ENCODE measurements around the gene TMEFF2.

The TMEFF2 gene

DNA sequence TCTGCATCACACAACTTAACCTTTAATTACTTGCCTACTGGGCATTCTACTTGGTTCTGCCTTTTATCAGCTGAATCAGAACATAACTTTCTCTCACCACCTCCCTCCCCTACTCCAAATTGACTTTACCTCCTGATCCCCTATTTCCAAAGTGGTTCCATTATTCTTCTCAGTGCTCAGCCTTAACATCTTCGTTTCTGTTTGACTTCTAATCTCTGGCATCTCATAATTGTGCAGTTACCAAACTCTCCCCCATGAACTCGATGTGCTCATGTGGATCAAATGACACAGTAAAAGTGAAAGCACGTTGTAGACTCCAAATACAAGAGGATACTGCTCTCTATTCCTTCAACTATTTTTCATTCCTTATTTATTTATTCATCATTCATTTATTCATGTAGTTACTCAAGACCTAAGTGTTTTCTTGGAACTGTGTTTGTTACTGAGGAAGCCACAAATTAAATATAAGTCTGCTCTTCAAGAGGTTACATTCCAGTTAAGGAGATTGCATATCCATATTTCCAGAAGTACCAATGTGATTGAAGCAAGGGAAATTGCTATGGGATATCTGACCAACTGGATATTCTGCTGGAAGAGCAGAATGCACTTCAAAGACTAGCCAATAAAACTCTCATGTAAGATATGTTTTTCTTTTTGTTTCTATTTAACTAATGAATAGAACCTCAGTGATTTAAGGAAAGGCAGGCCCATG, 158.8 kb downstream of the TMEFF2 start (continued):
- TF ChIP-seq, protein P1, sequence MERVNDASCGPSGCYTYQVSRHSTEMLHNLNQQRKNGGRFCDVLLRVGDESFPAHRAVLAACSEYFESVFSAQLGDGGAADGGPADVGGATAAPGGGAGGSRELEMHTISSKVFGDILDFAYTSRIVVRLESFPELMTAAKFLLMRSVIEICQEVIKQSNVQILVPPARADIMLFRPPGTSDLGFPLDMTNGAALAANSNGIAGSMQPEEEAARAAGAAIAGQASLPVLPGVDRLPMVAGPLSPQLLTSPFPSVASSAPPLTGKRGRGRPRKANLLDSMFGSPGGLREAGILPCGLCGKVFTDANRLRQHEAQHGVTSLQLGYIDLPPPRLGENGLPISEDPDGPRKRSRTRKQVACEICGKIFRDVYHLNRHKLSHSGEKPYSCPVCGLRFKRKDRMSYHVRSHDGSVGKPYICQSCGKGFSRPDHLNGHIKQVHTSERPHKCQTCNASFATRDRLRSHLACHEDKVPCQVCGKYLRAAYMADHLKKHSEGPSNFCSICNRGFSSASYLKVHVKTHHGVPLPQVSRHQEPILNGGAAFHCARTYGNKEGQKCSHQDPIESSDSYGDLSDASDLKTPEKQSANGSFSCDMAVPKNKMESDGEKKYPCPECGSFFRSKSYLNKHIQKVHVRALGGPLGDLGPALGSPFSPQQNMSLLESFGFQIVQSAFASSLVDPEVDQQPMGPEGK (tag by site-specific recombination; IDR thresholded peaks at IDR 0.05) = peak; percentile 37; the same call in 1 of the 2 replicates
- peak; percentile 59; the same call in 1 of the 2 replicates for TF ChIP-seq ZNF843 (tag by site-specific recombination; IDR thresholded peaks at IDR 0.05)
- TF ChIP-seq, protein P2, sequence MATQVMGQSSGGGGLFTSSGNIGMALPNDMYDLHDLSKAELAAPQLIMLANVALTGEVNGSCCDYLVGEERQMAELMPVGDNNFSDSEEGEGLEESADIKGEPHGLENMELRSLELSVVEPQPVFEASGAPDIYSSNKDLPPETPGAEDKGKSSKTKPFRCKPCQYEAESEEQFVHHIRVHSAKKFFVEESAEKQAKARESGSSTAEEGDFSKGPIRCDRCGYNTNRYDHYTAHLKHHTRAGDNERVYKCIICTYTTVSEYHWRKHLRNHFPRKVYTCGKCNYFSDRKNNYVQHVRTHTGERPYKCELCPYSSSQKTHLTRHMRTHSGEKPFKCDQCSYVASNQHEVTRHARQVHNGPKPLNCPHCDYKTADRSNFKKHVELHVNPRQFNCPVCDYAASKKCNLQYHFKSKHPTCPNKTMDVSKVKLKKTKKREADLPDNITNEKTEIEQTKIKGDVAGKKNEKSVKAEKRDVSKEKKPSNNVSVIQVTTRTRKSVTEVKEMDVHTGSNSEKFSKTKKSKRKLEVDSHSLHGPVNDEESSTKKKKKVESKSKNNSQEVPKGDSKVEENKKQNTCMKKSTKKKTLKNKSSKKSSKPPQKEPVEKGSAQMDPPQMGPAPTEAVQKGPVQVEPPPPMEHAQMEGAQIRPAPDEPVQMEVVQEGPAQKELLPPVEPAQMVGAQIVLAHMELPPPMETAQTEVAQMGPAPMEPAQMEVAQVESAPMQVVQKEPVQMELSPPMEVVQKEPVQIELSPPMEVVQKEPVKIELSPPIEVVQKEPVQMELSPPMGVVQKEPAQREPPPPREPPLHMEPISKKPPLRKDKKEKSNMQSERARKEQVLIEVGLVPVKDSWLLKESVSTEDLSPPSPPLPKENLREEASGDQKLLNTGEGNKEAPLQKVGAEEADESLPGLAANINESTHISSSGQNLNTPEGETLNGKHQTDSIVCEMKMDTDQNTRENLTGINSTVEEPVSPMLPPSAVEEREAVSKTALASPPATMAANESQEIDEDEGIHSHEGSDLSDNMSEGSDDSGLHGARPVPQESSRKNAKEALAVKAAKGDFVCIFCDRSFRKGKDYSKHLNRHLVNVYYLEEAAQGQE (tag by site-specific recombination; IDR thresholded peaks at IDR 0.05) = no peak
- no peak for TF ChIP-seq YY1 (tag by site-specific recombination; IDR thresholded peaks at IDR 0.05)
- TF ChIP-seq, protein P3, sequence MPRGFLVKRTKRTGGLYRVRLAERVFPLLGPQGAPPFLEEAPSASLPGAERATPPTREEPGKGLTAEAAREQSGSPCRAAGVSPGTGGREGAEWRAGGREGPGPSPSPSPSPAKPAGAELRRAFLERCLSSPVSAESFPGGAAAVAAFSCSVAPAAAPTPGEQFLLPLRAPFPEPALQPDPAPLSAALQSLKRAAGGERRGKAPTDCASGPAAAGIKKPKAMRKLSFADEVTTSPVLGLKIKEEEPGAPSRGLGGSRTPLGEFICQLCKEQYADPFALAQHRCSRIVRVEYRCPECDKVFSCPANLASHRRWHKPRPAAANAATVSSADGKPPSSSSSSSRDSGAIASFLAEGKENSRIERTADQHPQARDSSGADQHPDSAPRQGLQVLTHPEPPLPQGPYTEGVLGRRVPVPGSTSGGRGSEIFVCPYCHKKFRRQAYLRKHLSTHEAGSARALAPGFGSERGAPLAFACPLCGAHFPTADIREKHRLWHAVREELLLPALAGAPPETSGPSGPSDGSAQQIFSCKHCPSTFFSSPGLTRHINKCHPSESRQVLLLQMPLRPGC (tag by site-specific recombination; IDR thresholded peaks at IDR 0.05) = no peak
- TF ChIP-seq ZNF133 (tag by site-specific recombination; IDR thresholded peaks at IDR 0.05) = no peak
- 0 out of 2 replicates have a peak, but pooled peaks have one; percentile 14 for TF ChIP-seq SP7 (tag by site-specific recombination; IDR thresholded peaks at IDR 0.05)
- TF ChIP-seq ZNF140 (tag by site-specific recombination; IDR thresholded peaks at IDR 0.05) = no peak
- no peak for TF ChIP-seq IKZF3 (tag by site-specific recombination; IDR thresholded peaks at IDR 0.05)
- TF ChIP-seq FEZF1 (tag by site-specific recombination; IDR thresholded peaks at IDR 0.05) = peak; percentile 13; the same call in 1 of the 2 replicates
- TF ChIP-seq, protein P4, sequence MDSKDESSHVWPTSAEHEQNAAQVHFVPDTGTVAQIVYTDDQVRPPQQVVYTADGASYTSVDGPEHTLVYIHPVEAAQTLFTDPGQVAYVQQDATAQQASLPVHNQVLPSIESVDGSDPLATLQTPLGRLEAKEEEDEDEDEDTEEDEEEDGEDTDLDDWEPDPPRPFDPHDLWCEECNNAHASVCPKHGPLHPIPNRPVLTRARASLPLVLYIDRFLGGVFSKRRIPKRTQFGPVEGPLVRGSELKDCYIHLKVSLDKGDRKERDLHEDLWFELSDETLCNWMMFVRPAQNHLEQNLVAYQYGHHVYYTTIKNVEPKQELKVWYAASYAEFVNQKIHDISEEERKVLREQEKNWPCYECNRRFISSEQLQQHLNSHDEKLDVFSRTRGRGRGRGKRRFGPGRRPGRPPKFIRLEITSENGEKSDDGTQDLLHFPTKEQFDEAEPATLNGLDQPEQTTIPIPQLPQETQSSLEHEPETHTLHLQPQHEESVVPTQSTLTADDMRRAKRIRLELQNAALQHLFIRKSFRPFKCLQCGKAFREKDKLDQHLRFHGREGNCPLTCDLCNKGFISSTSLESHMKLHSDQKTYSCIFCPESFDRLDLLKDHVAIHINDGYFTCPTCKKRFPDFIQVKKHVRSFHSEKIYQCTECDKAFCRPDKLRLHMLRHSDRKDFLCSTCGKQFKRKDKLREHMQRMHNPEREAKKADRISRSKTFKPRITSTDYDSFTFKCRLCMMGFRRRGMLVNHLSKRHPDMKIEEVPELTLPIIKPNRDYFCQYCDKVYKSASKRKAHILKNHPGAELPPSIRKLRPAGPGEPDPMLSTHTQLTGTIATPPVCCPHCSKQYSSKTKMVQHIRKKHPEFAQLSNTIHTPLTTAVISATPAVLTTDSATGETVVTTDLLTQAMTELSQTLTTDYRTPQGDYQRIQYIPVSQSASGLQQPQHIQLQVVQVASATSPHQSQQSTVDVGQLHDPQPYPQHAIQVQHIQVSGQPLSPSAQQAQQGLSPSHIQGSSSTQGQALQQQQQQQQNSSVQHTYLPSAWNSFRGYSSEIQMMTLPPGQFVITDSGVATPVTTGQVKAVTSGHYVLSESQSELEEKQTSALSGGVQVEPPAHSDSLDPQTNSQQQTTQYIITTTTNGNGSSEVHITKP (tag by site-specific recombination; IDR thresholded peaks at IDR 0.05) = peak; percentile 58; the same call in 1 of the 2 replicates
- peak; percentile 47; the same call in 1 of the 2 replicates for TF ChIP-seq TRIM28 (IDR thresholded peaks at IDR 0.05; ENCODE audit: borderline replicate concordance, low read length)
- TF ChIP-seq MZF1 (tag by site-specific recombination; IDR thresholded peaks at IDR 0.05; ENCODE audit: borderline replicate concordance) = peak; percentile 95

DNA sequence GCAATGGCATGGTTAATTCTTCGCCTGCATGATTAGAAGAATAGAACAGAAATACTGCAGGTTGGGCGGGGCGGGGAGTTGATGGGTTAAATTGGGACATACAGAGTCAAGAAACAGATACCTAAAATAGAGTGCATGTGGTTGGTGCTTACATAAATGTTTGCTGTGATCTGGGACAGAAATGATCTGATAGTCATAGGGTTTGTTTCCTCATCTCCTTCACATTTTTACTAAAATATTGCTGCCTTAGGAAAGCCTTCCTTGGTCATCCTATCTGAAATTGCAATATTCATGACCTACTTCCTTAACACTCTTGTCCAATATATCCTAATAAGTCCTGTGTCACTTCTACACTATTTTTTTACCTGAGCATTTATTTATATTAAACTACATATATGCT, 163.9 kb downstream of the TMEFF2 start:
- ChIA-PET CTCF (no interaction called here), POLR2A (no interaction called here)
- H3K9me3 ChIP-seq (ENCODE audit: control insufficient read depth, insufficient read depth, low read depth, low read length) = no peaks in the 10 kb centered on the region
- H3K4me1 ChIP-seq (ENCODE audit: control insufficient read depth, insufficient read depth, low read length) = peaks cover 5% of the 10 kb centered on the region; the same call in 1 of the 2 replicates
- no peaks in the 10 kb centered on the region for H3K36me3 ChIP-seq (ENCODE audit: control insufficient read depth in 2 of 2, insufficient read depth in 1 of 2, low read length in 2 of 2)
- H3K4me3 ChIP-seq (ENCODE audit: low read depth, low read length) = no peak overlapping the region
- H3K27ac ChIP-seq (ENCODE audit: extremely low read depth, low read depth, low read length) = no peak overlapping the region
- TF ChIP-seq MYNN (tag by site-specific recombination; IDR thresholded peaks at IDR 0.05; ENCODE audit: borderline replicate concordance) = no peak
- TF ChIP-seq SCRT2 (tag by site-specific recombination; IDR thresholded peaks at IDR 0.05) = no peak
- TF ChIP-seq, protein P5, sequence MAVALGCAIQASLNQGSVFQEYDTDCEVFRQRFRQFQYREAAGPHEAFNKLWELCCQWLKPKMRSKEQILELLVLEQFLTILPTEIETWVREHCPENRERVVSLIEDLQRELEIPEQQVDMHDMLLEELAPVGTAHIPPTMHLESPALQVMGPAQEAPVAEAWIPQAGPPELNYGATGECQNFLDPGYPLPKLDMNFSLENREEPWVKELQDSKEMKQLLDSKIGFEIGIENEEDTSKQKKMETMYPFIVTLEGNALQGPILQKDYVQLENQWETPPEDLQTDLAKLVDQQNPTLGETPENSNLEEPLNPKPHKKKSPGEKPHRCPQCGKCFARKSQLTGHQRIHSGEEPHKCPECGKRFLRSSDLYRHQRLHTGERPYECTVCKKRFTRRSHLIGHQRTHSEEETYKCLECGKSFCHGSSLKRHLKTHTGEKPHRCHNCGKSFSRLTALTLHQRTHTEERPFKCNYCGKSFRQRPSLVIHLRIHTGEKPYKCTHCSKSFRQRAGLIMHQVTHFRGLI (tag by site-specific recombination; IDR thresholded peaks at IDR 0.05) = no peak
- TF ChIP-seq, protein P6, sequence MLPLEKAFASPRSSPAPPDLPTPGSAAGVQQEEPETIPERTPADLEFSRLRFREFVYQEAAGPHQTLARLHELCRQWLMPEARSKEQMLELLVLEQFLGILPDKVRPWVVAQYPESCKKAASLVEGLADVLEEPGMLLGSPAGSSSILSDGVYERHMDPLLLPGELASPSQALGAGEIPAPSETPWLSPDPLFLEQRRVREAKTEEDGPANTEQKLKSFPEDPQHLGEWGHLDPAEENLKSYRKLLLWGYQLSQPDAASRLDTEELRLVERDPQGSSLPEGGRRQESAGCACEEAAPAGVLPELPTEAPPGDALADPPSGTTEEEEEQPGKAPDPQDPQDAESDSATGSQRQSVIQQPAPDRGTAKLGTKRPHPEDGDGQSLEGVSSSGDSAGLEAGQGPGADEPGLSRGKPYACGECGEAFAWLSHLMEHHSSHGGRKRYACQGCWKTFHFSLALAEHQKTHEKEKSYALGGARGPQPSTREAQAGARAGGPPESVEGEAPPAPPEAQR (tag by site-specific recombination; IDR thresholded peaks at IDR 0.05) = no peak
- TF ChIP-seq ZNF510 (tag by site-specific recombination; IDR thresholded peaks at IDR 0.05; ENCODE audit: insufficient replicate concordance) = no peak
- TF ChIP-seq, protein P7, sequence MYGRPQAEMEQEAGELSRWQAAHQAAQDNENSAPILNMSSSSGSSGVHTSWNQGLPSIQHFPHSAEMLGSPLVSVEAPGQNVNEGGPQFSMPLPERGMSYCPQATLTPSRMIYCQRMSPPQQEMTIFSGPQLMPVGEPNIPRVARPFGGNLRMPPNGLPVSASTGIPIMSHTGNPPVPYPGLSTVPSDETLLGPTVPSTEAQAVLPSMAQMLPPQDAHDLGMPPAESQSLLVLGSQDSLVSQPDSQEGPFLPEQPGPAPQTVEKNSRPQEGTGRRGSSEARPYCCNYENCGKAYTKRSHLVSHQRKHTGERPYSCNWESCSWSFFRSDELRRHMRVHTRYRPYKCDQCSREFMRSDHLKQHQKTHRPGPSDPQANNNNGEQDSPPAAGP (tag by site-specific recombination; IDR thresholded peaks at IDR 0.05) = no peak

Measured in HEK293 (cell line).